ENCODE data around the gene PMPCB.

PMPCB gene

DNA sequence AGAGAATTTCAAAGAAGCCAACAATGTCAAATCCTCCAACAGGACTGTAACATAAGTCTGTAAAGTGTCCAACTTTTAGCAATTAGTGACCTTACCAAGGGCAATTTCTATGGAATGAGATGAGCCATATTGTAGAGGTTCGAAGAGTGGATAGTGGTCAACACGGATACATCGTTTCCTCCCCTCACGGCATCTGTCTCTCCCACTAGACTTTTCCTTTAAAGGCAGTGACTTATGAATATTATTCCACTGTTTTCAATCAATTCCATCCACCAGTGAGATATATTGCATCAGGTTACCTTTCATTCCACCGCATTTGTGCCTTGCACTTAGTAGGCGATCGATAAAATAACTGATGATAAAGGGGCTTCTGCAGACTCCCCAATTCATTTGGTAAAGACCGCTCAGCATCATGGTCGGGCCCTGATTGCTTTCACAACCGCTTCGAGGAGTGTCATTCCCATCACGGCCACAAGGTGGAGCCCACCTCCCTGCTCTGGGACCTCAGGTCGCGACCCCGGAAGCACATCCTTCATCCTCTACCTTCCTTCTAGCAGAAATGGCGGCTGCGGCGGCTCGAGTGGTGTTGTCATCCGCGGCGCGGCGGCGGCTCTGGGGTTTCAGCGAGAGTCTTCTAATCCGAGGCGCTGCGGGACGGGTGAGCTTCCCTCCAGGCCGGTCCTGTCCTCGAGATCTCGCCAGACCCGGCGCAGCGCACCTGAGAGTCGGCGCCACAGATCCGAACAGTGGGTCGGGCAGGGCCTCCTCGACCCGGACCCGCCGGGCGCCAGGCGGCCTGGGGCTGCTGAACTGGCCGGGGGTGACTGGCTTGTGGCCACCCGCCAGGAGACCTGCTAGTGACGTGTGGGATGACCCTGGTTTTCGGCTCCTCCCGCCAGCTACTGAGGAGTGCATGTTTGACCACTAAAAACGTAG, at the start of gene PMPCB (continued):
- TF ChIP-seq, protein P1, sequence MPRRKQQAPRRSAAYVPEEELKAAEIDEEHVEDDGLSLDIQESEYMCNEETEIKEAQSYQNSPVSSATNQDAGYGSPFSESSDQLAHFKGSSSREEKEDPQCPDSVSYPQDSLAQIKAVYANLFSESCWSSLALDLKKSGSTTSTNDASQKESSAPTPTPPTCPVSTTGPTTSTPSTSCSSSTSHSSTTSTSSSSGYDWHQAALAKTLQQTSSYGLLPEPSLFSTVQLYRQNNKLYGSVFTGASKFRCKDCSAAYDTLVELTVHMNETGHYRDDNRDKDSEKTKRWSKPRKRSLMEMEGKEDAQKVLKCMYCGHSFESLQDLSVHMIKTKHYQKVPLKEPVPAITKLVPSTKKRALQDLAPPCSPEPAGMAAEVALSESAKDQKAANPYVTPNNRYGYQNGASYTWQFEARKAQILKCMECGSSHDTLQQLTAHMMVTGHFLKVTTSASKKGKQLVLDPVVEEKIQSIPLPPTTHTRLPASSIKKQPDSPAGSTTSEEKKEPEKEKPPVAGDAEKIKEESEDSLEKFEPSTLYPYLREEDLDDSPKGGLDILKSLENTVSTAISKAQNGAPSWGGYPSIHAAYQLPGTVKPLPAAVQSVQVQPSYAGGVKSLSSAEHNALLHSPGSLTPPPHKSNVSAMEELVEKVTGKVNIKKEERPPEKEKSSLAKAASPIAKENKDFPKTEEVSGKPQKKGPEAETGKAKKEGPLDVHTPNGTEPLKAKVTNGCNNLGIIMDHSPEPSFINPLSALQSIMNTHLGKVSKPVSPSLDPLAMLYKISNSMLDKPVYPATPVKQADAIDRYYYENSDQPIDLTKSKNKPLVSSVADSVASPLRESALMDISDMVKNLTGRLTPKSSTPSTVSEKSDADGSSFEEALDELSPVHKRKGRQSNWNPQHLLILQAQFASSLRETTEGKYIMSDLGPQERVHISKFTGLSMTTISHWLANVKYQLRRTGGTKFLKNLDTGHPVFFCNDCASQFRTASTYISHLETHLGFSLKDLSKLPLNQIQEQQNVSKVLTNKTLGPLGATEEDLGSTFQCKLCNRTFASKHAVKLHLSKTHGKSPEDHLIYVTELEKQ (tag by site-specific recombination; IDR thresholded peaks at IDR 0.05; ENCODE audit: borderline replicate concordance): no peak
- TF ChIP-seq, protein P2, sequence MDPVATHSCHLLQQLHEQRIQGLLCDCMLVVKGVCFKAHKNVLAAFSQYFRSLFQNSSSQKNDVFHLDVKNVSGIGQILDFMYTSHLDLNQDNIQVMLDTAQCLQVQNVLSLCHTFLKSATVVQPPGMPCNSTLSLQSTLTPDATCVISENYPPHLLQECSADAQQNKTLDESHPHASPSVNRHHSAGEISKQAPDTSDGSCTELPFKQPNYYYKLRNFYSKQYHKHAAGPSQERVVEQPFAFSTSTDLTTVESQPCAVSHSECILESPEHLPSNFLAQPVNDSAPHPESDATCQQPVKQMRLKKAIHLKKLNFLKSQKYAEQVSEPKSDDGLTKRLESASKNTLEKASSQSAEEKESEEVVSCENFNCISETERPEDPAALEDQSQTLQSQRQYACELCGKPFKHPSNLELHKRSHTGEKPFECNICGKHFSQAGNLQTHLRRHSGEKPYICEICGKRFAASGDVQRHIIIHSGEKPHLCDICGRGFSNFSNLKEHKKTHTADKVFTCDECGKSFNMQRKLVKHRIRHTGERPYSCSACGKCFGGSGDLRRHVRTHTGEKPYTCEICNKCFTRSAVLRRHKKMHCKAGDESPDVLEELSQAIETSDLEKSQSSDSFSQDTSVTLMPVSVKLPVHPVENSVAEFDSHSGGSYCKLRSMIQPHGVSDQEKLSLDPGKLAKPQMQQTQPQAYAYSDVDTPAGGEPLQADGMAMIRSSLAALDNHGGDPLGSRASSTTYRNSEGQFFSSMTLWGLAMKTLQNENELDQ (tag by site-specific recombination; IDR thresholded peaks at IDR 0.05; ENCODE audit: low read depth): no peak
- no peak for TF ChIP-seq PRDM2 (tag by site-specific recombination; IDR thresholded peaks at IDR 0.05; ENCODE audit: borderline replicate concordance)
- TF ChIP-seq ZNF280D (tag by site-specific recombination; IDR thresholded peaks at IDR 0.05): 0 out of 2 replicates have a peak, but pooled peaks have one; percentile 14
- TF ChIP-seq ZNF202 (tag by site-specific recombination; IDR thresholded peaks at IDR 0.05; ENCODE audit: borderline replicate concordance): no peak
- TF ChIP-seq ZNF600 (tag by site-specific recombination; IDR thresholded peaks at IDR 0.05): peak; percentile 78
- TF ChIP-seq, protein P3, sequence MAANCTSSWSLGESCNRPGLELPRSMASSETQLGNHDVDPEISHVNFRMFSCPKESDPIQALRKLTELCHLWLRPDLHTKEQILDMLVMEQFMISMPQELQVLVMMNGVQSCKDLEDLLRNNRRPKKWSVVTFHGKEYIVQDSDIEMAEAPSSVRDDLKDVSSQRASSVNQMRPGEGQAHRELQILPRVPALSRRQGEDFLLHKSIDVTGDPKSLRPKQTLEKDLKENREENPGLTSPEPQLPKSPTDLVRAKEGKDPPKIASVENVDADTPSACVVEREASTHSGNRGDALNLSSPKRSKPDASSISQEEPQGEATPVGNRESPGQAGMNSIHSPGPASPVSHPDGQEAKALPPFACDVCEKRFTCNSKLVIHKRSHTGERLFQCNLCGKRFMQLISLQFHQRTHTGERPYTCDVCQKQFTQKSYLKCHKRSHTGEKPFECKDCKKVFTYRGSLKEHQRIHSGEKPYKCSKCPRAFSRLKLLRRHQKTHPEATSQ (tag by site-specific recombination; IDR thresholded peaks at IDR 0.05): no peak
- TF ChIP-seq ZEB2 (tag by site-specific recombination; IDR thresholded peaks at IDR 0.05): peak; percentile 88
- TF ChIP-seq EGR2 (tag by site-specific recombination; IDR thresholded peaks at IDR 0.05; ENCODE audit: low read depth): no peak
- no peak for TF ChIP-seq ZNF146 (tag by site-specific recombination; IDR thresholded peaks at IDR 0.05)
- no peak for TF ChIP-seq ZNF624 (tag by site-specific recombination; IDR thresholded peaks at IDR 0.05)
- no peak for TF ChIP-seq ZNF701 (tag by site-specific recombination; IDR thresholded peaks at IDR 0.05)
- TF ChIP-seq ZNF544 (tag by site-specific recombination; IDR thresholded peaks at IDR 0.05): no peak
- TF ChIP-seq ZNF843 (tag by site-specific recombination; IDR thresholded peaks at IDR 0.05): peak; percentile 45; the same call in 1 of the 2 replicates
- peak; percentile 95 for TF ChIP-seq YY1 (tag by site-specific recombination; IDR thresholded peaks at IDR 0.05)
- TF ChIP-seq, protein P4, sequence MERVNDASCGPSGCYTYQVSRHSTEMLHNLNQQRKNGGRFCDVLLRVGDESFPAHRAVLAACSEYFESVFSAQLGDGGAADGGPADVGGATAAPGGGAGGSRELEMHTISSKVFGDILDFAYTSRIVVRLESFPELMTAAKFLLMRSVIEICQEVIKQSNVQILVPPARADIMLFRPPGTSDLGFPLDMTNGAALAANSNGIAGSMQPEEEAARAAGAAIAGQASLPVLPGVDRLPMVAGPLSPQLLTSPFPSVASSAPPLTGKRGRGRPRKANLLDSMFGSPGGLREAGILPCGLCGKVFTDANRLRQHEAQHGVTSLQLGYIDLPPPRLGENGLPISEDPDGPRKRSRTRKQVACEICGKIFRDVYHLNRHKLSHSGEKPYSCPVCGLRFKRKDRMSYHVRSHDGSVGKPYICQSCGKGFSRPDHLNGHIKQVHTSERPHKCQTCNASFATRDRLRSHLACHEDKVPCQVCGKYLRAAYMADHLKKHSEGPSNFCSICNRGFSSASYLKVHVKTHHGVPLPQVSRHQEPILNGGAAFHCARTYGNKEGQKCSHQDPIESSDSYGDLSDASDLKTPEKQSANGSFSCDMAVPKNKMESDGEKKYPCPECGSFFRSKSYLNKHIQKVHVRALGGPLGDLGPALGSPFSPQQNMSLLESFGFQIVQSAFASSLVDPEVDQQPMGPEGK (tag by site-specific recombination; IDR thresholded peaks at IDR 0.05): peak; percentile 56
- no peak for TF ChIP-seq ZNF529 (tag by site-specific recombination; IDR thresholded peaks at IDR 0.05; ENCODE audit: insufficient replicate concordance)
- TF ChIP-seq ZNF776 (tag by site-specific recombination; IDR thresholded peaks at IDR 0.05; ENCODE audit: borderline replicate concordance): no peak
- no peak for TF ChIP-seq ZNF16 (tag by site-specific recombination; IDR thresholded peaks at IDR 0.05; ENCODE audit: low read depth)

Data from HEK293 (cell line).